ENCODE data around the gene MCCC1.
"Not testable (repeated sequence)": the region's sequence is repeated elsewhere in the genome, so short reads cannot be mapped to it uniquely, and the experiment has no call there.

MCCC1 gene

GRCh38 chr3:183101040-183101439 is 1.7 kb upstream of the MCCC1 start:
- not testable (repeated sequence) for DNase-seq

DNA sequence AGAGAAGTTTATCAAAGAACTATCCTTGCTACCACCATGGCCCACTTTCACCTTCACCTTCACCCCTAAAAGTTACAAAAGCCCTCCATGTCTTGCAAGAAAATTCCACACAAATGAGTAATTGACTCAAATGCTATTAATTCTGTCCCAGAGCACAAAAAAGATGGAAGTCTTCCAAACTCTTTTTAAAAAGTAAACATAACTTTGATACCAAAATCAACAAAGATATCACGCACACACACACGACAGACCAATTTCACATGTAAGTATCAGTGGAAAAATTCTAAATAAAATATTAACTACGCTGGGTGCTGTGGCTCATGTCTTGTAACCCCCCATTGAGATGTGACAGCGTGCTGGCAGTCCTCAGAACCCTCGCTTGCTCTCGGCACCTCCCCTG is 1.1 kb upstream of the MCCC1 start:
- DNase-seq = no peak

DNA sequence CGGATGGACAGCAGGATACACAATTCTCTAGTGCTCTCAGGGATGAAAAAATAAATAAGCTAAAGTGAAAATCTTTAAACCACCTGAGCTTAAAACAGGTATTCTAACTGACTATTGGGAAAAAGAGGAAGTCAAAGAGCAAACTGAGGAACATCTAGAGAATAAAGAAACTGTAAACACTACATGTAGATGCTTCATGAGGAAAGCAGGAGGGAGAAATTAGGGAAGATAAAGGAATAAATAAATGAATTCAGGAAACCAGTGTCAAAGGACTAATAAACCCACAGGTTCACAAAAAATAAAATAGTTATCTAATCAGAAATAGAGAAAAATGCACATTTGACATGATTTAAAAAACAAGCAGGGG is 525 bp upstream of the MCCC1 start:
- DNase-seq = no peak

DNA sequence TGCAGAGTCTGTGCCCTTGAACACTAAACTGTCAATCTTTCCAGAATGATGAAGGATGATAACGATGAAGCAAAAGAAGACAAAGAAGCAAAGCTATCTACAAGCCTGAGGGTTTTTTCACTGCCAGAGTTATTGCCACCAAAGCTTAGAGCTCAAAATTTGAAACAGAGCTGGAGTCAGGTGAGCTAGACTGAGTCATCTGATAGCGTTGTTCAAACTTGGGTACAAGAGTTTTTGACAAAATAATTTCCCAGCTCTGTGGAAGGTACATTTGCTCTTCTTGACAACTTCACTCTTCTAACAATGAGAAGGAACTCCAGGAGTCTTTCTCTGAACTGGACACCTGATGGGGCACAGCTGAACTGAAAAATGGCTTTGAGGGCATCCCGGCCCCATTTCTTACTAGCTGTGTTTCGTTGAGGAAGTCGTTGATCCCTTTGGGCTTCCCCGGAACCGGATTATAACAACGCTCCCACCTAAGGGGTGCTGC is 715 bp downstream of the MCCC1 start:
- DNase-seq = no peak

DNA sequence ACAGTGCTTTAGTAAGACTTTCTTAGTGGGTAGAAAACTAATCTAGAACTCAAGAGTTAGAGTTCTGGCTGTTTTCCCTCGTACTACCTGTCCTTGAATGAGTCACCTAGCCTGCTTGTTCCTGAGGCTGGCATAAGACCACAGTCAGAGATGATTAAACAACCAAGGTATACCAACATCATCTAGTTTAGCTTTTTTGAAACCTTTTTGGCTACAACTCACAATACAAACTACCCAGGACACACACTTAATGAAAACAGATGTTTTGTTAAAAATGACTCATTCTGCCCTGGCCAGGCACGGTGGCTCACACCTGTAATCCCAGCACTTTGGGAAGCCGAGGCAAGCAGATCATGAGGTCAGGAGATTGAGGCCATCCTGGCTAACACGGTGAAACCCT is 4.6 kb downstream of the MCCC1 start:
- no peak for DNase-seq

- no peak for DNase-seq
Observed at GRCh38 chr3:183092256-183092655, 7.0 kb downstream of the MCCC1 start.

DNA sequence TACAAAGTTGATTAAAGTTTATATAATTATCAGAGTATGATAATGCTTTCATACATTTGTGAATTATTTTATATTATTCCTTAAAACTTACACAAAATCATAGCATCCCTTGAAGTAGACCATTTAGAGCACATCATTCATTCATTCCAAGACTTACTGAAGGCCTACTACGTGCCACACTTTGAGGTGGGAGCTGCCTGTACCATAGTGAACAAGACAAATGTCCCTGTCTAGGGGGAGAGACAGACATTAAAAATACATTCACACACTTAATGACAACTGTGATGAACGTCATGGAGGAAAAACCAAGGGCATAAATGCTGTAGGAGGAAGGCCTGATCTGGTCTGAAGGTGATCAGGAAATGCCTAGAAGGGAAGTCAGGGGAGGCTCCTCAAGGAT is 12.1 kb downstream of the MCCC1 start:
- no peak for DNase-seq

- peak in 1 of 2 experiments; percentile 24 for DNase-seq
Observed at GRCh38 chr3:183085634-183086390, 13.5 kb downstream of the MCCC1 start.

GRCh38 chr3:183082355-183082915 is 16.9 kb downstream of the MCCC1 start:
- no peak for DNase-seq

GRCh38 chr3:183081459-183082183 is 17.7 kb downstream of the MCCC1 start:
- no peak for DNase-seq

GRCh38 chr3:183080628-183081027 is 18.7 kb downstream of the MCCC1 start:
- no peak for DNase-seq

DNA sequence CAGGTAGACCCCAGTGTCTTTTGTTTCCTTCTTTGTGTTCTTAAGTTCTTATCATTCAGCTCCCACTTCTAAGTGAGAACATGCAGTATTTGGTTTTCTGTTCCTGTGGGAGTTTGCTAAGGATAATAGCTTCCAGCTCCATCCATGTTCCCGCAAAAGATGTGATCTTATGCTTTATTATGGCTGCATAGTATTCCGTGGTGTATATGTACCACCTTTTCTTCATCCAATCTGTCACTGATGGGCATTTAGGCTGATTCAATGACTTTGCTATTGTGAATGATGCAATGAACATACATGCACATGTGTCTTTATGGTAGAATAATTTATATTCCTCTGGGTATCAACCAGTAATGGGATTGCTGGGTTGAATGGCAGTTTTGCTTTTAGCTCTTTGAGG is 24.4 kb downstream of the MCCC1 start:
- DNase-seq = no peak

DNA sequence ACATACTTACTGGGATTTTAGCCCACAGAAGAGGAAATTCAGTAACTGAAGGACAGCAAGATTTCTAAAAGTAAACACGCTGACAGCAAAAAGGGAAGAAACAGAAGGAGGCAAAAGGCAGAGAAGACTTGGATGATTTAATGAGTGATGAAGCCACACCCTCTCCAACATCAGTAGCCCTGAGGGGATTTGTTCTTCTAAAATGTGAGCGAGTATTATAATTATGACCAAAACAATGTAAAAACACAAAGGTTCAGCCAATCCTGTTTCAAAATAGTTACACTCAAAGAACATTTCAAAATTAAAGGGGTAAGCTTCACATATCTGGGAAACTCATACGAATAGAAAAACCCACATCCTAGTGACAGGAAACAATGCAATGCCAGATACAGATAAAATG is 25.0 kb downstream of the MCCC1 start:
- no peak for DNase-seq

DNA sequence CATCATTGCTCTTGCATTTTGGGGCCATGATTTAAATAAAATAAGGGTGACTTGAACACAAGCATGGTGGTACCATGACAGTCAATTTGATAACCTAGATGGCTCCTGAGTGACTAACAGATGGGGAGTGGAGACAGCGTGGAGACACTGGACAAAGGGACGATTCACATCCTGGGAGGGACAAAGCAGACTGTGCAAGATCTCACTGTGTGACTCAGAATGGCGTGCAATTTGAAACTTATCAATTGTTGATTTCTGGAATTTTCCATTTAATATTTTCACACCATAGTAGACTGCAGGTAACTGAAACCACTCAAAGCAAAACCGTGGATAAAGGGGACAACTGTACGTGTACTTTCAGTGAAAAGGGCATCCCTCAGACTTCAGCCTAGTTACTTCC is 25.5 kb downstream of the MCCC1 start:
- no peak for DNase-seq

DNA sequence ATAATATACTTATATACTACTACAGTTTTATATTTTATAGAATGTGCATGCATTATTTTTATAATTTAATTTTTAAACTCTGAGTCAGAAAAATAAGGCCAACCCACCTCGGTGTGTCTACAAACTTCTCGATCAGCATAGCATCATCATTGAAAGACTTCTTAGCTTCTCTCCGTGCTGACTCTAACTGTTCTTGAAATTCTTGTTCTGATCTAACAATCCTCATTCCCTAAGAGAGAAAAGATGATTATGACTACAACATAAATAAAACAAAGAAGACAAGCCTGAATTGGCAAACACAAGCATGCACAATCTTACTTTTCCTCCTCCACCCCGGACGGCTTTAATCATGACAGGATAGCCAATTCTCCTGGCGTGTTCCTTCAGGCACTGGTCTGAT is 28.4 kb downstream of the MCCC1 start:
- no peak for DNase-seq

GRCh38 chr3:183069086-183069485 is 30.2 kb downstream of the MCCC1 start:
- DNase-seq = no peak

DNA sequence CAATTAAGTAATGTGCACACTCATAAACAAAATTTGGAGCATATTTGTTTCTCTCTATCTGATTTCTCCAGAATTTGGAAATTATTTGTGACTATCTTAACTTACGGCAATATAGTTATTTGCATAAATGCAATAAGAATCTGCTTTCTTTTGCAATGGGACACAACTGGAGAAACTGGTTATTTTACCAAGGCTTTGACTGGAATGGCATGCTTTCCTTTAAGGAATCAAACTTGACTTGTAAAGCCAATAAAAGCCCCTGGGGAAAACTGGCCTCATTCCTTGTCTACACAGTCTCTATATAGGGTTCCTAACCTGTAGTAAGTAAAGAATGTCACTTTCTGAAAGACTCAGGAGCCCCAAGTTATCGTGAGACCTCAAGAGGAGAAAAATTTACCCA is 32.4 kb downstream of the MCCC1 start:
- not testable (repeated sequence) for DNase-seq

- DNase-seq = no peak
Observed at GRCh38 chr3:183064475-183064874, 34.8 kb downstream of the MCCC1 start.

GRCh38 chr3:183061391-183062172 is 37.7 kb downstream of the MCCC1 start:
- DNase-seq = no peak

DNA sequence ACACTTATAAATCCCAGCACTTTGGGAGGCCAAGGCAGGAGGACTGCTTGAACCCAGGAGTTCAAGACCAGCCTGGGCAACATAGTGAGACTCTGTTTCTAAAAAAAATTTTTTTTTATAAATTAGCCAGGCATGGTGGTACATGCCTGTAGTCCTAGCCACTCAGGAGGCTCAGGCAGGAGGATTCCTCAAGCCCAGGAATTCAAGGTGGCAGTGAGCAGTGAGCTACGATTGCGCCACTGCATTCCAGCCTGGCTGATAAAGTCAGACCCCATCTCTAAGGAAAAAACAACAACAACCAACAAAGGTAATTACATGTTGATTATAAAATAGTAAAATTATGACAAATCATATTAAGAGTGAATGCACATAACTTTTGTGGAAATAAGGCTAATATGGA is 40.9 kb downstream of the MCCC1 start:
- DNase-seq = no peak

GRCh38 chr3:183050706-183051105 is 48.6 kb downstream of the MCCC1 start:
- no peak for DNase-seq

- no peak for DNase-seq
Observed at GRCh38 chr3:183046883-183047282, 52.4 kb downstream of the MCCC1 start.

GRCh38 chr3:183044547-183045229 is 54.6 kb downstream of the MCCC1 start:
- DNase-seq = no peak

Measured in activated T-cell treated with anti-CD3 and anti-CD28 coated beads, Interleukin-2, amount 50 U/mL, for 48 hours (primary cell).